ENCODE data around the gene ZNF846.

The ZNF846 gene

GRCh38 chr19:9720541-9720940, 48.0 kb downstream of the ZNF846 start:
- Histone ChIP-seq H3K9me2 (replicated peaks; ENCODE audit: control insufficient read depth, low read length) (no peaks in the 10 kb centered on the region), H3K27ac (ENCODE audit: low read depth, low read length) (no peak overlapping the region), H3K27me3 (ENCODE audit: control insufficient read depth, low read length) (no peaks in the 10 kb centered on the region), H3K36me3 (ENCODE audit: control insufficient read depth, low read length) (no peaks in the 10 kb centered on the region), H3F3A (ENCODE audit: control insufficient read depth, insufficient read depth) (no peaks in the 10 kb centered on the region), H3K9me3 (ENCODE audit: control insufficient read depth, insufficient read depth, low read length) (peaks cover 4% of the 10 kb centered on the region; the same call in 1 of the 2 replicates), H3K79me2 (ENCODE audit: control insufficient read depth, low read length) (no peaks in the 10 kb centered on the region), H3K4me3 (ENCODE audit: low read length) (no peak overlapping the region), H3K4me1 (ENCODE audit: control insufficient read depth, low read length) (peaks cover 11% of the 10 kb centered on the region), H4K20me1 (ENCODE audit: control insufficient read depth, insufficient read depth, low read depth, low read length) (no peaks in the 10 kb centered on the region), H3K4me2 (ENCODE audit: low read length) (no peak overlapping the region)
- TF ChIP-seq EZH2phosphoT487 (IDR thresholded peaks at IDR 0.05; ENCODE audit: borderline replicate concordance, low read length) (no peak), CTCF (IDR thresholded peaks at IDR 0.05; ENCODE audit: low read depth, low read length, poor library complexity, severe bottlenecking) (no peak)

GRCh38 chr19:9711815-9712214, 56.7 kb downstream of the ZNF846 start:
- TF ChIP-seq EZH2phosphoT487 (IDR thresholded peaks at IDR 0.05; ENCODE audit: borderline replicate concordance, low read length) (no peak), CTCF (IDR thresholded peaks at IDR 0.05; ENCODE audit: low read depth, low read length, poor library complexity, severe bottlenecking) (no peak)
- no peaks in the 10 kb centered on the region for H4K20me1 ChIP-seq (ENCODE audit: control insufficient read depth, insufficient read depth, low read depth, low read length)
- H3K4me1 ChIP-seq (ENCODE audit: control insufficient read depth, low read length): no peaks in the 10 kb centered on the region
- H3K27ac ChIP-seq (ENCODE audit: low read depth, low read length): no peak overlapping the region
- no peaks in the 10 kb centered on the region for H3K27me3 ChIP-seq (ENCODE audit: control insufficient read depth, low read length)
- H3K4me3 ChIP-seq (ENCODE audit: low read length): no peak overlapping the region
- no peaks in the 10 kb centered on the region for H3F3A ChIP-seq (ENCODE audit: control insufficient read depth, insufficient read depth)
- peaks cover 10% of the 10 kb centered on the region for H3K9me3 ChIP-seq (ENCODE audit: control insufficient read depth, insufficient read depth, low read length)
- H3K4me2 ChIP-seq (ENCODE audit: low read length): no peak overlapping the region
- H3K9me2 ChIP-seq (replicated peaks; ENCODE audit: control insufficient read depth, low read length): no peaks in the 10 kb centered on the region
- no peaks in the 10 kb centered on the region for H3K79me2 ChIP-seq (ENCODE audit: control insufficient read depth, low read length)
- H3K36me3 ChIP-seq (ENCODE audit: control insufficient read depth, low read length): no peaks in the 10 kb centered on the region

DNA sequence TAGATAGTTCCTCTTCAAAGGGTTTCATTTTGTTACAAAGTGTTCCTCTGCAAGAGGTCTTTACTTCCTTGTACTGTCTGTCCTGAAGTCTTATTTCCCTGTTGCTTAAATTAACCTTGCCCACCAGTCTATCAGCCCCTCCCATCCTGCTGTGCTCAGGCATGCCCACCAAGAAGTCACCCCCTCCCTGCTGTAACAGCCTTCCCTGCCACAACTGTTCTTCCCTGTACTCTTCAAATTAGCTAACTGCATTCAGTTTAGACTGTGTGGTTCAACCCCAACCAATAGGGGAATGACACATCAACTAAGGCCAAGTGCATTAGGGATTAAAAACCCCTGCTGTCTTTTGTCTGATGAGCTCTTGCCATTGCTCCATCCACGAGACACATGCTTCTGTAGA, 59.2 kb downstream of the ZNF846 start:
- Histone ChIP-seq H3K27ac (ENCODE audit: low read depth, low read length) (no peak overlapping the region), H3K4me1 (ENCODE audit: control insufficient read depth, low read length) (no peaks in the 10 kb centered on the region)

More for the DNA sequence above, 59.2 kb downstream of the ZNF846 start:
- Histone ChIP-seq H3K4me2 (ENCODE audit: low read length) (no peak overlapping the region), H3K36me3 (ENCODE audit: control insufficient read depth, low read length) (no peaks in the 10 kb centered on the region), H3F3A (ENCODE audit: control insufficient read depth, insufficient read depth) (no peaks in the 10 kb centered on the region), H3K79me2 (ENCODE audit: control insufficient read depth, low read length) (no peaks in the 10 kb centered on the region), H3K27me3 (ENCODE audit: control insufficient read depth, low read length) (no peaks in the 10 kb centered on the region), H3K4me3 (ENCODE audit: low read length) (no peak overlapping the region), H3K9me2 (replicated peaks; ENCODE audit: control insufficient read depth, low read length) (no peaks in the 10 kb centered on the region), H3K9me3 (ENCODE audit: control insufficient read depth, insufficient read depth, low read length) (peaks cover 10% of the 10 kb centered on the region), H4K20me1 (ENCODE audit: control insufficient read depth, insufficient read depth, low read depth, low read length) (no peaks in the 10 kb centered on the region)
- TF ChIP-seq CTCF (IDR thresholded peaks at IDR 0.05; ENCODE audit: low read depth, low read length, poor library complexity, severe bottlenecking): no peak
- TF ChIP-seq EZH2phosphoT487 (IDR thresholded peaks at IDR 0.05; ENCODE audit: borderline replicate concordance, low read length): no peak
